Stimulated activated naive CD4-positive, alpha-beta T cell treated with Interleukin-2 at 50 U/mL for 16 hours (primary cell): ENCODE data around the gene LRRC9.
"Not testable (repeated sequence)": the region's sequence is repeated elsewhere in the genome, so short reads cannot be mapped to it uniquely, and the experiment has no call there.

Source experiments
- DNase-seq: peaks from one replicate; lab custom pipeline; 2025; lab: John Stamatoyannopoulos, UW

Gene LRRC9

GRCh38 chr14:59919570-59920377, at the start of gene LRRC9:
TSS of gene LRRC9 (plus strand) at chr14:59920144.
- DNase-seq: no peak

- DNase-seq: no peak
Observed at GRCh38 chr14:59870277-59871165, 49.4 kb upstream of the LRRC9 start, which contains the start of gene RTN1. TSS of gene RTN1 (minus strand) at chr14:59870776. CDS start at chr14:59870630, 146 bp downstream.

- DNase-seq: no peak
Observed at GRCh38 chr14:59871166-59871495, 48.8 kb upstream of the LRRC9 start.

GRCh38 chr14:59882957-59883356, 37.0 kb upstream of the LRRC9 start:
- DNase-seq: no peak

GRCh38 chr14:59890676-59891075, 29.3 kb upstream of the LRRC9 start:
- DNase-seq: no peak

GRCh38 chr14:59895721-59896120, 24.2 kb upstream of the LRRC9 start:
- DNase-seq: no peak

GRCh38 chr14:59897757-59898383, 22.1 kb upstream of the LRRC9 start:
- DNase-seq: no peak

- no peak for DNase-seq
Observed at GRCh38 chr14:59900556-59900955, 19.4 kb upstream of the LRRC9 start.

- no peak for DNase-seq
Observed at GRCh38 chr14:59904184-59904583, 15.8 kb upstream of the LRRC9 start.

- DNase-seq: no peak
Observed at GRCh38 chr14:59905188-59905587, 14.8 kb upstream of the LRRC9 start.

GRCh38 chr14:59912443-59912842, 7.5 kb upstream of the LRRC9 start:
- DNase-seq: no peak

- no peak for DNase-seq
Observed at GRCh38 chr14:59913187-59913586, 6.8 kb upstream of the LRRC9 start.

GRCh38 chr14:59918824-59919569, 947 bp upstream of the LRRC9 start:
- no peak for DNase-seq

- DNase-seq: no peak
Observed at GRCh38 chr14:59920378-59920683, 387 bp downstream of the LRRC9 start.

- DNase-seq: no peak
Observed at GRCh38 chr14:59925797-59926196, 5.9 kb downstream of the LRRC9 start.

- DNase-seq: no peak
Observed at GRCh38 chr14:59926534-59926933, 6.6 kb downstream of the LRRC9 start.

GRCh38 chr14:59931237-59931636, 11.3 kb downstream of the LRRC9 start:
- no peak for DNase-seq

GRCh38 chr14:59936145-59936544, 16.2 kb downstream of the LRRC9 start:
- no peak for DNase-seq

GRCh38 chr14:59939828-59940227, 19.9 kb downstream of the LRRC9 start:
- DNase-seq: no peak

GRCh38 chr14:59942296-59942862, 22.4 kb downstream of the LRRC9 start:
- DNase-seq: not testable (repeated sequence)

GRCh38 chr14:59944909-59945308, 25.0 kb downstream of the LRRC9 start:
- no peak for DNase-seq

GRCh38 chr14:59952141-59952540, 32.2 kb downstream of the LRRC9 start:
- DNase-seq: not testable (repeated sequence)
